Endothelial cell of umbilical vein (primary cell): ENCODE results near the gene KIF24. TPM values are rescaled to one million over a fixed set of nuclear protein-coding genes. Genes with fewer than 3 reads are reported as not detected.
"Not testable (repeated sequence)": the region's sequence is repeated elsewhere in the genome, so short reads cannot be mapped to it uniquely, and the experiment has no call there.

ENCODE experiments used
- BruUV-seq: library from RNA; stranded (reverse); fragments of 400-500 nt; replicated peaks from 2 replicates; lab custom pipeline; 2021; lab: Mats Ljungman, UMichigan
- CTCF ChIA-PET: fragments of 300-600, 350-600 bp; sonication (Branson Sonifier 250); formaldehyde crosslinking; loops from one replicate; lab custom pipeline; 2021; ENCODE audit warnings: antibody characterized with exemption, inconsistent platforms; lab: Charles Lee
- POLR2A ChIA-PET: fragments of 300-600, 350-600 bp; sonication (Branson Sonifier 250); formaldehyde crosslinking; loops from one replicate; lab custom pipeline; 2021; ENCODE audit warnings: antibody characterized with exemption, inconsistent platforms; lab: Charles Lee
- DNase-seq: peaks from one replicate; pipeline ENCODE4 v3.0.0-alpha.2; 2011; ENCODE audit warnings: low read depth, low spot score
- FAIRE-seq: peaks from 2 replicates; lab custom pipeline; 2011; peaks lifted over from hg19 to GRCh38; lab: Jason Lieb, UNC
- H2AFZ ChIP-seq: 2 replicates; pipeline ENCODE4 v1.6.0; 2012; ENCODE audit warnings: low read depth, low read length, control low read depth, inconsistent platforms
- H3K27ac ChIP-seq: 2 replicates; pipeline ENCODE4 v1.5.1; 2011; ENCODE audit warnings: low read depth, mild to moderate bottlenecking, control low read depth, low read length, moderate library complexity; ENCODE audit not compliant: insufficient read depth
- H3K27me3 ChIP-seq, 2 experiments: 2 replicates each; pipeline versions ENCODE4 v1.6.0 to v1.6.1; 2011; ENCODE audit warnings: low read length in 2 of 2, mixed read lengths in 1 of 2; ENCODE audit not compliant: control insufficient read depth in 2 of 2, insufficient read depth in 2 of 2
- H3K36me3 ChIP-seq, 2 experiments: 2 replicates in 1 of 2; 3 replicates in 1 of 2; pipeline ENCODE4 v1.5.1; 2011; ENCODE audit warnings: low read length in 2 of 2, mild to moderate bottlenecking in 1 of 2, moderate library complexity in 1 of 2; ENCODE audit not compliant: control insufficient read depth in 2 of 2, insufficient read depth in 2 of 2; ENCODE audit errors: extremely low read depth in 1 of 2
- H3K4me1 ChIP-seq: 3 replicates; pipeline ENCODE4 v1.5.1; 2011; ENCODE audit warnings: mild to moderate bottlenecking, low read length; ENCODE audit not compliant: control insufficient read depth, insufficient read depth; ENCODE audit errors: extremely low read depth
- H3K4me2 ChIP-seq: 2 replicates; pipeline ENCODE4 v1.6.1; 2011; ENCODE audit warnings: low read length, control low read depth, mixed read lengths; ENCODE audit not compliant: insufficient read depth
- H3K4me3 ChIP-seq, 3 experiments: fragments of 200-600 bp in 1 of 3; sonication (generic), shearing (Covaris generic) in 1 of 3; replicated peaks in 1 of 3; 2 replicates each; pipeline ENCODE4 v1.5.1; 2011 to 2016; ENCODE audit warnings: control low read depth in 3 of 3, low read length in 3 of 3, mild to moderate bottlenecking in 2 of 3, inconsistent platforms in 1 of 3, low read depth in 1 of 3, moderate library complexity in 1 of 3; ENCODE audit not compliant: insufficient read depth in 1 of 3
- H3K79me2 ChIP-seq: 2 replicates; pipeline ENCODE4 v1.6.0; 2012; ENCODE audit warnings: low read length, inconsistent platforms; ENCODE audit not compliant: control insufficient read depth, insufficient read depth
- H3K9ac ChIP-seq: replicated peaks from 2 replicates; pipeline ENCODE3; 2011; ENCODE audit warnings: low read length, control low read depth; ENCODE audit not compliant: insufficient read depth; ENCODE audit errors: extremely low read depth
- H3K9me1 ChIP-seq: replicated peaks from 3 replicates; pipeline ENCODE4 v1.6.0; 2011; ENCODE audit warnings: mild to moderate bottlenecking, low read length; ENCODE audit not compliant: control insufficient read depth, insufficient read depth; ENCODE audit errors: extremely low read depth
- H3K9me3 ChIP-seq: replicated peaks from 2 replicates; pipeline ENCODE4 v1.5.1; 2012; ENCODE audit warnings: low read length, inconsistent platforms; ENCODE audit not compliant: control insufficient read depth, insufficient read depth
- H4K20me1 ChIP-seq: replicated peaks from 2 replicates; pipeline ENCODE3; 2011; ENCODE audit warnings: mild to moderate bottlenecking, low read length; ENCODE audit not compliant: control insufficient read depth, insufficient read depth; ENCODE audit errors: extremely low read depth
- CTCF ChIP-seq, 2 donors: IDR thresholded peaks; 1 replicate in 1 of 2; 2 replicates in 1 of 2; pipeline ENCODE4 v1.5.1; 2011; ENCODE audit warnings: low read length in 2 of 2, mild to moderate bottlenecking in 2 of 2, moderate library complexity in 2 of 2, control low read depth in 1 of 2, inconsistent platforms in 1 of 2, low read depth in 1 of 2; ENCODE audit not compliant: insufficient read depth in 1 of 2; ENCODE audit errors: extremely low read depth in 1 of 2
- EZH2 ChIP-seq: IDR thresholded peaks from 2 replicates; pipeline ENCODE4 v1.6.1; 2012; ENCODE audit warnings: borderline replicate concordance, low read depth, mild to moderate bottlenecking, moderate library complexity, low read length, inconsistent platforms; ENCODE audit not compliant: severe bottlenecking
- FOS ChIP-seq: IDR thresholded peaks from 2 replicates; pipeline ENCODE4 v1.6.1; 2011; ENCODE audit warnings: mild to moderate bottlenecking, low read length, moderate library complexity, borderline replicate concordance; ENCODE audit not compliant: insufficient read depth
- GATA2 ChIP-seq: IDR thresholded peaks from 2 replicates; pipeline ENCODE4 v1.7.0; 2011; ENCODE audit warnings: low read depth, mild to moderate bottlenecking, moderate library complexity, mixed read lengths, low read length; ENCODE audit not compliant: insufficient read length, insufficient read depth
- JUN ChIP-seq: IDR thresholded peaks from 2 replicates; pipeline ENCODE4 v1.6.1; 2011; ENCODE audit warnings: borderline replicate concordance, low read depth; ENCODE audit not compliant: insufficient read length, insufficient read depth
- MYC ChIP-seq: IDR thresholded peaks from one replicate; pipeline ENCODE4 v1.6.1; 2011; ENCODE audit warnings: mild to moderate bottlenecking, low read depth, low read length
- POLR2A ChIP-seq: IDR thresholded peaks from 2 replicates; pipeline ENCODE4 v1.6.1; 2012; ENCODE audit warnings: low read depth, mild to moderate bottlenecking, control low read depth, low read length
- POLR2AphosphoS5 ChIP-seq: IDR thresholded peaks from 2 replicates; pipeline ENCODE4 v1.6.1; 2012; ENCODE audit warnings: low read depth, mild to moderate bottlenecking, control low read depth, low read length, moderate library complexity; ENCODE audit not compliant: insufficient read depth
- dilution Hi-C: fragments of 300-500 bp; cut with MboI; formaldehyde crosslinking; loops from one replicate; pipeline ENCODE4 v1.15.0; 2019; ENCODE audit warnings: low sequenced_read_pairs; ENCODE audit not compliant: extremely low pct_ligation_motif_present
- intact Hi-C: fragments of 100-400 bp; cut with micrococcal nuclease; formaldehyde crosslinking; loops from one replicate; pipeline ENCODE4 v1.10.0; 2022
- polyA plus RNA-seq, 4 experiments: library from polyadenylated mRNA; depleted of rRNA in 3 of 4; stranded (reverse) in 3 of 4; unstranded in 1 of 4; fragments of >200 nt; gene quantifications; 2 replicates each; pipeline versions ENCODE4 v1.2.1 to v1.2.3, GENCODE V29; 2011 to 2012; ENCODE audit warnings: missing spikeins in 1 of 4
- total RNA-seq: library from RNA; stranded (reverse); gene quantifications from 2 replicates; pipeline ENCODE4 v1.2.3, GENCODE V29; 2021
- TF ChIP-seq, protein P1 (sequence below): IDR thresholded peaks from 2 replicates; pipeline ENCODE4 v1.6.1; 2011; ENCODE audit not compliant: insufficient read depth, insufficient read length

Gene KIF24
- total and polyA plus RNA-seq, 2 donors (not counting 3 experiments of a cell fraction or from before 2014, with no cell fraction given): 2.1 to 4.8 TPM

DNA sequence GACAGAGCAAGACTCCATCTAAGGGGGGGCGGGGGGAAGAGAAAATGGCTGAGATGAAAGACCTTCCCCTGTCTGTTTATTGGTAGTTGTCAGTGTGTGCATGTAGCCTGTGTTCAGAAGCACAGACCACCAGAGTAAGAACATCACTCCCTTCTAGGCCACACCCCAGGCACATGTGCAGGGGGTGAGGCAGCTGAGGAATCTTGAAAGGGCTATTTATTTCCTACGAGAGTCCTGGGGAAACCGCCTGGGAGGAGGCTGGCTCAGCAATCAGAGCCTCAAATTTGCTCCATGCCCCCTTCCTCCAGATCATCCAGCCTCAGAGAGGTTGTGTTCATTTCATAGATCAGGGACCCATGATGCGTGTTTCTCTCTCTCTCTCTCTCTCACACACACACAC, 40.6 kb upstream of the KIF24 start:
- H3K79me2 ChIP-seq: no peaks in the 10 kb centered on the region
- H3K4me1 ChIP-seq: no peaks in the 10 kb centered on the region
- intact Hi-C loops: no loop called here
- TF ChIP-seq FOS: no peak
- TF ChIP-seq CTCF (IDR thresholded peaks at IDR 0.05; ENCODE audit: extremely low read depth in 1 of 2, insufficient read depth in 1 of 2, low read depth in 1 of 2, low read length in 2 of 2): no peak
- no peak for TF ChIP-seq POLR2AphosphoS5
- TF ChIP-seq JUN: no peak
- TF ChIP-seq POLR2A: no peak
- TF ChIP-seq MYC: no peak
- TF ChIP-seq, protein P1, sequence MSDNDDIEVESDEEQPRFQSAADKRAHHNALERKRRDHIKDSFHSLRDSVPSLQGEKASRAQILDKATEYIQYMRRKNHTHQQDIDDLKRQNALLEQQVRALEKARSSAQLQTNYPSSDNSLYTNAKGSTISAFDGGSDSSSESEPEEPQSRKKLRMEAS: no peak
- TF ChIP-seq EZH2: no peak
- no peak for TF ChIP-seq GATA2
- POLR2A ChIA-PET: no interaction called here
- no TSS peak for BruUV-seq
- H4K20me1 ChIP-seq: no peaks in the 10 kb centered on the region
- dilution Hi-C loops: no loop called here
- no peak overlapping the region for H3K4me3 ChIP-seq
- no peaks in the 10 kb centered on the region for H3K36me3 ChIP-seq
- CTCF ChIA-PET: no interaction called here
- FAIRE-seq (no peak), DNase-seq (no peak)
- H3K27me3 ChIP-seq: no peaks in the 10 kb centered on the region
- no peak overlapping the region for H2AFZ ChIP-seq
- no peak overlapping the region for H3K4me2 ChIP-seq
- no peak overlapping the region for H3K27ac ChIP-seq
- no peaks in the 10 kb centered on the region for H3K9me3 ChIP-seq
- H3K9me1 ChIP-seq: no peaks in the 10 kb centered on the region
- H3K9ac ChIP-seq: no peak overlapping the region

- H3K27ac ChIP-seq, H3K9me1 ChIP-seq, BruUV-seq, H3K36me3 ChIP-seq, H3K4me3 ChIP-seq, H3K4me2 ChIP-seq, intact Hi-C loops, H3K9me3 ChIP-seq, H3K4me1 ChIP-seq, H4K20me1 ChIP-seq, H3K27me3 ChIP-seq, H3K9ac ChIP-seq, POLR2A ChIA-PET, FAIRE-seq, dilution Hi-C loops, DNase-seq, CTCF ChIA-PET, H2AFZ ChIP-seq, H3K79me2 ChIP-seq: not testable (repeated sequence)
These were observed 39.7 kb upstream of the KIF24 start for GRCh38 chr9:34368796-34369195.

GRCh38 chr9:34367751-34368410, 38.8 kb upstream of the KIF24 start:
- peaks cover 13% of the 10 kb centered on the region for H3K4me1 ChIP-seq
- POLR2A ChIA-PET, H3K4me3 ChIP-seq, H3K79me2 ChIP-seq, H3K36me3 ChIP-seq, H3K4me2 ChIP-seq, BruUV-seq, CTCF ChIA-PET, H4K20me1 ChIP-seq, H3K27ac ChIP-seq, H3K9me1 ChIP-seq, DNase-seq, H2AFZ ChIP-seq, H3K27me3 ChIP-seq, intact Hi-C loops, dilution Hi-C loops, H3K9ac ChIP-seq, H3K9me3 ChIP-seq: not testable (repeated sequence)
- FAIRE-seq: peak; percentile 24
